Stomach smooth muscle (tissue), 2 donors: ENCODE measurements around the gene APMAP.
"Not testable (repeated sequence)": the region's sequence is repeated elsewhere in the genome, so short reads cannot be mapped to it uniquely, and the experiment has no call there.

ENCODE experiments used
- H3K27ac ChIP-seq: one replicate; pipeline ENCODE4 v1.7.0; 2013; ENCODE audit warnings: mild to moderate bottlenecking, low read length, inconsistent platforms
- H3K27me3 ChIP-seq, 2 donors: one replicate each; pipeline ENCODE4 v1.7.0; 2013; ENCODE audit warnings: low read length in 2 of 2; ENCODE audit not compliant: insufficient read depth in 2 of 2, control insufficient read depth in 1 of 2
- H3K36me3 ChIP-seq, 2 donors: one replicate each; pipeline ENCODE4 v1.7.0; 2013; ENCODE audit warnings: low read length in 2 of 2; ENCODE audit not compliant: control insufficient read depth in 2 of 2, insufficient read depth in 2 of 2
- H3K4me1 ChIP-seq: one replicate; pipeline ENCODE4 v1.7.0; 2013; ENCODE audit warnings: low read length; ENCODE audit not compliant: control insufficient read depth, insufficient read depth
- H3K4me3 ChIP-seq, 2 donors: one replicate each; pipeline ENCODE4 v1.7.0; 2013; ENCODE audit warnings: low read length in 2 of 2
- H3K9ac ChIP-seq, 2 donors: one replicate each; pipeline ENCODE4 v1.7.0; 2013; ENCODE audit warnings: low read length in 2 of 2, mild to moderate bottlenecking in 1 of 2
- H3K9me3 ChIP-seq, 2 donors: one replicate each; pipeline ENCODE4 v1.7.0; 2013; ENCODE audit warnings: low read length in 2 of 2; ENCODE audit not compliant: control insufficient read depth in 2 of 2
- donor health status: healthy.
- donor health status: Pancreatic carcinoma.

The APMAP gene

DNA sequence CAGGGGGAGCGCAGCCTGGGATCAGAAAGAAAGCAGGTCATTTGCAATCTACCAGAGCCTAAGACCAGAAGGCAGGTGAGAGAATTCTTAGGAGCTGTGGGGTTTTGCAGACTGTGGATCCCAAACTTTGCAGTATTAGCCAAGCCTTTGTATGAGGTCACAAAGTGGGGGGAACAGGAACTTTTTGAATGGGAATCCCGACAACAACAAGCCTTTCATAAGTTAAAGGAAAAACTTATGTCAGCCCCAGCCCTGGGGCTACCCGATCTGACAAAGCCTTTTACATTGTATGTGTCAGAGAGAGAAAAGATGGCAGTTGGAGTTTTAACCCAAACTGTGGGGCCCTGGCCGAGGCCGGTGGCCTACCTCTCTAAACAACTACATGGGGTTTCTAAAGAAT is 63.3 kb downstream of the APMAP start:
- H3K36me3 ChIP-seq, H3K27ac ChIP-seq, H3K4me1 ChIP-seq, H3K27me3 ChIP-seq, H3K9ac ChIP-seq, H3K9me3 ChIP-seq, H3K4me3 ChIP-seq: not testable (repeated sequence)

GRCh38 chr20:24920706-24921105 is 71.8 kb downstream of the APMAP start:
- H3K9ac ChIP-seq, H3K4me3 ChIP-seq, H3K27me3 ChIP-seq, H3K27ac ChIP-seq, H3K4me1 ChIP-seq, H3K9me3 ChIP-seq, H3K36me3 ChIP-seq: not testable (repeated sequence)

DNA sequence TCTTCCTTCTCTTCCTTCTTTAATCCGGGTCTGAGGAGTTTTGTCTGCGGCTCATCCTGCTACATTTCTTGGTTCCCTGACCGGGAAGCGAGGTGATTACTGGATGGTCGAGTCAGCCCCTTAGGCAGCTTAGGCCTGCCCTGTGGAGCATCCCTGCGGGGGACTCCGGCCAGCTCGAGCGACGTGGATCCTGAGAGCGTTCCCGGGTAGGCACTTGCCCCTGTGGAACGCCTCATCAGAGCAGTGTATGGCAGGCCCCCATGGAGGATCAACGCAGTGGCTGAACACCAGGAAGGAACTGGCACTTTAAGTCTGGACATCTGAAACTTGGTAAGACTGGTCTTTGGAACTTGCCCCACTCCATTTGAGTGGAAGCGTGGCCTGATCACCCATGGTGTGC is 72.9 kb downstream of the APMAP start:
- not testable (repeated sequence) for H3K9ac ChIP-seq, H3K36me3 ChIP-seq, H3K4me3 ChIP-seq, H3K4me1 ChIP-seq, H3K9me3 ChIP-seq, H3K27me3 ChIP-seq, H3K27ac ChIP-seq

GRCh38 chr20:24918579-24919566 is 73.7 kb downstream of the APMAP start:
- no peaks in the 10 kb centered on the region for H3K36me3 ChIP-seq
- H3K4me1 ChIP-seq = peaks cover 8% of the 10 kb centered on the region
- no peak overlapping the region for H3K9ac ChIP-seq
- H3K9me3 ChIP-seq = no peaks in the 10 kb centered on the region
- H3K4me3 ChIP-seq = no peak overlapping the region
- no peaks in the 10 kb centered on the region for H3K27me3 ChIP-seq
- no peak overlapping the region for H3K27ac ChIP-seq

- H3K4me3 ChIP-seq = peak overlapping the region in 1 of 2 donors; percentile 44
- H3K9me3 ChIP-seq = no peaks in the 10 kb centered on the region
- H3K27me3 ChIP-seq = peaks cover 0 to 1% of the 10 kb centered on the region in 2 donors
- H3K9ac ChIP-seq = peak overlapping the region in 1 of 2 donors; percentile 33
- no peak overlapping the region for H3K27ac ChIP-seq
- no peaks in the 10 kb centered on the region for H3K36me3 ChIP-seq
- peaks cover 8% of the 10 kb centered on the region for H3K4me1 ChIP-seq
Measured at GRCh38 chr20:24917797-24918578, 74.6 kb downstream of the APMAP start.

DNA sequence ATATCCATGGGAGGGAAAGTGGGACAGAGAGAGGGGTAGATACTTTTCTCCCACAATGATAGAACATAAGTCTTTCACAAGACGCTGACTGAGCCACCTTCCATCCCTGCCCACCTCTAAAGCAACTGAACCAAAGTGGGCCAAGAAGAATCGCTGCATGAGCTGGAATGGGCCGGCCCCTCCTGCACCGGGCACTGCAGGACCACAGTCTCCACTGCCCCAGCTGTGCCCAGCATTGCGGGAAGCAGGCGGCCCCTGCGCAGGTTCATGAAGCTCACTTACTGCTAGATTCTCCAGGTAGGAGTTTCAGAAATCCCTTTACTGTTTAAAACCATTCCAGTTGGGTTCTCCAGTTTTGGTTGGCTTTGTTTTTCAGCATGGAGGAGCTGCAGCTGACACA is 75.5 kb downstream of the APMAP start:
- Histone ChIP-seq H3K27ac (no peak overlapping the region), H3K4me1 (peaks cover 8% of the 10 kb centered on the region), H3K9me3 (no peaks in the 10 kb centered on the region), H3K27me3 (peaks cover 0 to 2% of the 10 kb centered on the region in 2 donors), H3K9ac (no peak overlapping the region), H3K4me3 (no peak overlapping the region), H3K36me3 (no peaks in the 10 kb centered on the region)

DNA sequence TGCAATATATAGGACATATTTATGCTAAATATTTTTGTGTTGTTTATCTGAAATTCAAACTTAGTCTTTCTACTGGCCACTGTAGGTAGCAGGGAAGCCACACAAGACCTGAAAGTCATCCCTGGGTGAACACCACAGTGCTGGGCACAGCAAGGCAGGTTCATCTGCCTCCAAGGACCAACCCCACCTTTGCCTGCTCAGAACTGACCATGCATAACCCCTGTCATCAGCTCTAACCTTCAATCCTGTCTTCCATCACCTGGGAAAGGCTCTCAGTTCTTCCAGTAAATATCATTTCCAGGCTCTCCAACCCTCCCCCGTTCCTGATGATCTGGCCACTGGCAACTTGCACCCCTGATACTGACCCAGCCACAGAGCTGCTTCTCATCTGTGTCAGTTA is 76.1 kb downstream of the APMAP start:
- Histone ChIP-seq H3K9ac (no peak overlapping the region), H3K27me3 (peaks cover 0 to 2% of the 10 kb centered on the region in 2 donors), H3K27ac (no peak overlapping the region), H3K9me3 (no peaks in the 10 kb centered on the region), H3K4me3 (no peak overlapping the region), H3K36me3 (no peaks in the 10 kb centered on the region), H3K4me1 (peaks cover 8% of the 10 kb centered on the region)

GRCh38 chr20:24915892-24916291 is 76.7 kb downstream of the APMAP start:
- Histone ChIP-seq H3K27ac (no peak overlapping the region), H3K9me3 (no peaks in the 10 kb centered on the region), H3K36me3 (no peaks in the 10 kb centered on the region), H3K4me3 (no peak overlapping the region), H3K27me3 (peaks cover 0 to 2% of the 10 kb centered on the region in 2 donors), H3K9ac (no peak overlapping the region), H3K4me1 (peaks cover 8% of the 10 kb centered on the region)

GRCh38 chr20:24915440-24915839 is 77.1 kb downstream of the APMAP start:
- peaks cover 0 to 2% of the 10 kb centered on the region in 2 donors for H3K27me3 ChIP-seq
- no peak overlapping the region for H3K4me3 ChIP-seq
- peaks cover 8% of the 10 kb centered on the region for H3K4me1 ChIP-seq
- no peak overlapping the region for H3K9ac ChIP-seq
- no peaks in the 10 kb centered on the region for H3K36me3 ChIP-seq
- no peak overlapping the region for H3K27ac ChIP-seq
- H3K9me3 ChIP-seq = no peaks in the 10 kb centered on the region

DNA sequence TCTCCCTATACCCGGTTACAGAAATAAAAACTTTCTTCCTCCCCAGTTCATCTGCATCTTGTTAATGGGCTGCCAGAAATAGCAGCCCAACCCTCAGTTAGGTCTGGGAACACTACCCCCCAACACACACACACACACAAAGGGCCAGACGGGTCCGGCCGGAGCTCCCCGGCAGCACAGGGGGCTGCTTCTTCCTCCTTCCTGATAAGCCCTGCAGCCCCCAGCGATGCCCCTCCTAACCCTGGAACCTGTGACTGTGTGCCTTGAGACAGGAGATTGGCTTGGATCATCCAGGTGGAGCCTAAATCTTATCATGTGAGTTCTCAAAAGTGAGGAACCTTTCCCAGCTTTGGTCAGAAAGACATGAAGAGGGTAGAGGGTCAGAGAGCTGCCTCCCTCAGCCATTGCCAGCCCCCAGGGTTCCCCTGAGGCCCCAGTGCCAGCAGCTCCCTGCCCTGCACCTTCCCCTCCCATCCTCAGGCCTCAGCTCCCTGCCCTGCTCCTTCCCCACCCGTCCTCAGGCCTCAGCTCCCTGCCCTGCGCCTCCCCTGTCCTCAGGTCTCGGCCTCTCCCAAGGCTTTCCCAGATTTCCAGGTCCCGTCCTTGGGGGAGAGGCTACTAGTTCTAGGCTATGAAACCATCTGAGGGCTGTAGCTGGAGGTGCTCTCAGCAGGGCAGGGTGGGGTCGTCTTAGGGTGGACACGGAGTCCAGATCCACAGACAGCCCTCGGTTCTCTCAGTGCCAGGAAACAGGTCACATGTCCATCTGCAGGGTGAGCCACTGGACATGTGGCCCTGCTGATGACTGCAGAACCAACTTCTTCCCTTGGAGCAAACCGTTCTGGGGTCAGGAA is 77.9 kb downstream of the APMAP start:
- H3K4me3 ChIP-seq = no peak overlapping the region
- H3K9me3 ChIP-seq = no peaks in the 10 kb centered on the region
- H3K27ac ChIP-seq = no peak overlapping the region
- peaks cover 8% of the 10 kb centered on the region for H3K4me1 ChIP-seq
- H3K27me3 ChIP-seq = peaks cover 0 to 2% of the 10 kb centered on the region in 2 donors
- H3K36me3 ChIP-seq = no peaks in the 10 kb centered on the region
- no peak overlapping the region for H3K9ac ChIP-seq
